ACC112 (cell line): Measurements from ENCODE around the gene IPO11.
"Not testable (repeated sequence)": the region's sequence is repeated elsewhere in the genome, so short reads cannot be mapped to it uniquely, and the experiment has no call there.

ENCODE experiments used
- H2AFZ ChIP-seq: fragments of 200-600 bp; sonication (generic); one replicate; pipeline ENCODE4 v1.6.0; 2017; ENCODE audit warnings: antibody characterized with exemption, low read length; ENCODE audit not compliant: unreplicated experiment
- H3K27ac ChIP-seq: fragments of 200-600 bp; sonication (generic); 2 replicates; pipeline ENCODE4 v1.5.1; 2014; ENCODE audit warnings: low read depth, mild to moderate bottlenecking, antibody characterized with exemption, low read length, moderate library complexity
- H3K27me3 ChIP-seq: fragments of 200-600 bp; sonication (generic); 2 replicates; pipeline ENCODE4 v1.6.1; 2014; ENCODE audit warnings: mild to moderate bottlenecking, antibody characterized with exemption, low read length, moderate library complexity, mixed read lengths; ENCODE audit not compliant: insufficient read depth
- H3K36me3 ChIP-seq: fragments of 200-600 bp; sonication (generic); 2 replicates; pipeline ENCODE4 v1.6.1; 2016; ENCODE audit warnings: mild to moderate bottlenecking, antibody characterized with exemption, low read length, moderate library complexity, mixed read lengths; ENCODE audit not compliant: insufficient read depth
- H3K4me1 ChIP-seq: fragments of 200-600 bp; sonication (generic); one replicate; pipeline ENCODE4 v1.6.1; 2016; ENCODE audit warnings: low read length, mixed read lengths; ENCODE audit not compliant: insufficient read depth, unreplicated experiment, control insufficient read depth
- H3K4me3 ChIP-seq: fragments of 200-600 bp; sonication (generic); 2 replicates; pipeline ENCODE4 v1.5.1; 2014; ENCODE audit warnings: mild to moderate bottlenecking, low read depth, low read length
- H3K79me2 ChIP-seq: fragments of 200-600 bp; sonication (generic); one replicate; pipeline ENCODE4 v1.6.0; 2016; ENCODE audit warnings: low read length; ENCODE audit not compliant: control insufficient read depth, unreplicated experiment, insufficient read depth

Gene IPO11

DNA sequence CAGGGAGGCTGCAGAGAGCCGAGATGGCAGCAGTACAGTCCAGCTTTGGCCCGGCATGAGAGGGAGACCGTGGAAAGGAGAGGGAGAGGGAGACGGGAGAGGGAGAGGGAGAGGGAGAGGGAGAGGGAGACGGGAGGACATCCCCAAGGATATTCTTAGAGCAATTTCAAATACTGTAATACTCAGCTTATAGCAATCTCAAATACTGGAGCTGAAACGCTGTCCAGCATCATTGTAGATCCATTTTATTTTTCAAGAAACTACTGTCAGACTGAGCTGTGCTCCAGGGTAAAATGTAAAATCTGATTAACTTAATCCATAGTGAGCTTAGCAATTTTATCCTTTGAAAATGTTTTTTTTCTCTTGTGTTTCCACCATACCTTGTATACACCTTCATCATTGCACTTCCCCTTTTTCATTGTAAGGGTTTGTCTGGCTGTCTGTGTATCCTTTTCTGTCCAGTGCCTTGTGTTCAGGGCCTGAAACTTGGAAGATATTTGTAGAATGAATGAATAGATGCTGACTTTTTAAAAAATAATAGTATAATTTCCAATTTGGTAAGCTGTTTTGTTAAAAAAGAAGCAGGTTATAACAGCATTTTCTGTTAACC lies 102.1 kb downstream of the IPO11 start:
- H2AFZ ChIP-seq: no peak overlapping the region
- no peaks in the 10 kb centered on the region for H3K4me1 ChIP-seq
- no peak overlapping the region for H3K4me3 ChIP-seq
- H3K27me3 ChIP-seq: no peaks in the 10 kb centered on the region
- H3K79me2 ChIP-seq: no peaks in the 10 kb centered on the region
- no peak overlapping the region for H3K27ac ChIP-seq
- no peaks in the 10 kb centered on the region; the same call in 1 of the 2 replicates for H3K36me3 ChIP-seq

DNA sequence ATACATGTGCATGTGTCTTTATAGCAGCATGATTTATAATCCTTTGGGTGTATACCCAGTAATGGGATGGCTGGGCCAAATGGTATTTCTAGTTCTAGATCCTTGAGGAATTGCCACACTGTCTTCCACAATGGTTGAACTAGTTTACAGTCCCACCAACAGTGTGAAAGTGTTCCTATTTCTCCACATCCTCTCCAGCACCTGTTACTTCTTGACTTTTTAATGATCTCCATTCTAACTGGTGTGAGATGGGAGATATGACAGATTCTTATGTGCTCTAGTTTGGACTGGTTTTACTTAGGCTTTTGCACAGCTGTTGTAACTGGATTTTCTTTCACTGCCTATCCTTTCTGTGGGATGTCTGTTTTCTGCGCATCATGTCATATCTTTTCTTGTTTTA lies 108.2 kb downstream of the IPO11 start:
- H2AFZ ChIP-seq, H3K79me2 ChIP-seq, H3K4me3 ChIP-seq, H3K4me1 ChIP-seq, H3K36me3 ChIP-seq, H3K27me3 ChIP-seq, H3K27ac ChIP-seq: not testable (repeated sequence)

DNA sequence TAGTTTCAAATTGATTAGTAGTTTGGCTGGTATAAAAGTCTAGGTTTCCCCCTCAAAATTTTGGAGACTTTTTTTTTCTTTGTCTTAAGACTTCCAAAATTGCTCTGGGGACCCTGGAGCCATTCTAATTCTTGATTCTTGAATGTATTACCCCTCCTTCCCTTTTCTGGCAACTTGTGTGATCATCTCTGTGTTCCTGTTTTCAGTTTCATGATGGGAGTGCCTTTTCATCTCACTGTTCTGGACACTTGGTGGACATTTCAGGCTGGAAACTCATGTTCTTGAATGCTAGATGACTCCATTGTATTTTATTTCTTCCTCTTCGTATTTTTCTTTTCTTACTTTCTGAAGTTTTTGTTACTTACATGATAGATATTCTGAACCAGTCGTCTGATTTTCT lies 108.8 kb downstream of the IPO11 start:
- H3K36me3 ChIP-seq: no peaks in the 10 kb centered on the region
- H3K27me3 ChIP-seq: no peaks in the 10 kb centered on the region
- no peaks in the 10 kb centered on the region for H3K4me1 ChIP-seq
- H2AFZ ChIP-seq: no peak overlapping the region
- no peak overlapping the region for H3K27ac ChIP-seq
- H3K4me3 ChIP-seq: no peak overlapping the region
- no peaks in the 10 kb centered on the region for H3K79me2 ChIP-seq

DNA sequence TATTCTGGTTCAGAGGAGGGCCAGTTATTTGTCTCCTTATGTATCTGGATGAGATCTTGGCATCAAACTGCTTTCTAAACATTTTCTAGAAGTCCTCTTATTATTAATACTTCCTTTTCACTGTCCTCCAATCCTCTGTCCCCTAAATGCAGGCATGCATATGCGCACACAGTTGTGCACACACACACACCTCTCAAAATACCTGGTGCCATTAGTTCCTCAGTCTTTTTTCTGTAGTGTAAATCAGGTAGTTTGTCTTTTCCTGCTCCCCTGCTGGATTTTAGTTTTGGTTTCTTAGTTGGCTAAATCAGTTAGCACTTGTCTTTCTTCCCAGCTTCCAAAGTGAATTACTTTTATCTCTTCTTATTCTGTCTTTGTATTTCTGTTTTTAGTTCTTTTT lies 110.2 kb downstream of the IPO11 start:
- Histone ChIP-seq H3K79me2 (no peaks in the 10 kb centered on the region), H2AFZ (no peak overlapping the region), H3K27ac (no peak overlapping the region), H3K27me3 (no peaks in the 10 kb centered on the region), H3K4me3 (no peak overlapping the region), H3K4me1 (no peaks in the 10 kb centered on the region), H3K36me3 (no peaks in the 10 kb centered on the region)

GRCh38 chr5:62533597-62533996 lies 121.0 kb downstream of the IPO11 start:
- Histone ChIP-seq H3K27ac (no peak overlapping the region), H2AFZ (no peak overlapping the region), H3K4me3 (no peak overlapping the region), H3K27me3 (no peaks in the 10 kb centered on the region), H3K79me2 (no peaks in the 10 kb centered on the region), H3K4me1 (no peaks in the 10 kb centered on the region), H3K36me3 (peaks cover 9% of the 10 kb centered on the region)

DNA sequence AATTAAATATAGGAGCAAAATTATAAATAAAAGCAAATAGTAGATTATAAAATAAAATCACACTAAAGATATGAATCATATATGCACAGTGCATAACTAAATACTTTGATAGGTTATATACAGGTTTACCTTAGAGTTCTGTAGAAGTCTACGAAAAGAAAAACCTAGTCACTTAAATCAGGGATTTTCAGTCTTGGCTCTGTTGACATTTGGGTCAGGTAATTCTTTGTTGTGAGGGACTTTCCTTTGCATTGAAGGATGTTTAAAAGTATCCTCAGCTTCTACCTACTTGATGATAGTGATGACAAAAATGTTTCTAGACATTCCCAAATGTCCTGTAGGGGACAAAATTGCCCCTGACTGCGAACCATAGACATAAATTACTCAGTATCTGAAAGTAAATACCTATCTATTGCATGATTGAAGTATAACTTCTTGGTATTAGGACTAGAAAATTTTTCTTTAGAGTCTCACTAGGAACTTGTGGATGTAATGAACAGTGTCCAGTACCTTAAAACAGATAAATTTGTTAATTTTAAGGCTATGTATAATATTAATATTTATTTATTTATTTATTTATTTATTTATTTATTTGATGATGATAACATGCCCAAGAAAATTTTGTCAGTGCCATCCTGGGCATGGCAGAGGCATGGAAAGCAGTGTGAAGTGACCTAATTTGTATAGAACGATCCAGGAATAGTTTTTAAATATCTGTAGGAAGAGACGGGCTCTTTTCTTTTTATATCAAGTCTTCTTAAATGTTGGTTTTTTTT lies 122.1 kb downstream of the IPO11 start:
- H3K27ac ChIP-seq: no peak overlapping the region
- no peak overlapping the region for H3K4me3 ChIP-seq
- no peaks in the 10 kb centered on the region for H3K4me1 ChIP-seq
- no peaks in the 10 kb centered on the region for H3K27me3 ChIP-seq
- H3K36me3 ChIP-seq: peaks cover 8% of the 10 kb centered on the region
- no peaks in the 10 kb centered on the region for H3K79me2 ChIP-seq
- no peak overlapping the region for H2AFZ ChIP-seq

DNA sequence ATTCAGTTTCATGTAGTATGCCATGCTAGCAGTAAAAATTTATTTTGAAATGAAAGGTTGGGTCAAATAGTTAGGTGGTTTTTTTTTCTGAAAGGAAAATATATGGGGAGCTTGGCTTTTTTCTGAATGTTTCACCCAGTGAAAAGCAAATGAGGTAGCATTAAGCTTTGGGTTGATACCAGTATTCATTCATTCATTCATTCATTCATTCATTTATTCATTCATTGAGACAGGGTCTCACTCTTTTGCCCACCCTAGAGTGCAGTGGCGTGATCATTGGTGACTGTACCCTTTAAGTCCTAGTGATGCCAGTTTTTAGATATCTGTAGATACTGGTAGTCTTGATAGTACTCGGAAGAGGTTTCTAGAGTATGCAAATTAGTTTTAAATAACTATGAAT lies 123.7 kb downstream of the IPO11 start:
- Histone ChIP-seq H3K79me2 (no peaks in the 10 kb centered on the region), H3K27me3 (no peaks in the 10 kb centered on the region), H2AFZ (no peak overlapping the region), H3K36me3 (peaks cover 5% of the 10 kb centered on the region), H3K27ac (no peak overlapping the region), H3K4me3 (no peak overlapping the region), H3K4me1 (no peaks in the 10 kb centered on the region)

- no peaks in the 10 kb centered on the region for H3K27me3 ChIP-seq
- H3K27ac ChIP-seq: no peak overlapping the region
- peaks cover 5% of the 10 kb centered on the region for H3K36me3 ChIP-seq
- H3K4me3 ChIP-seq: no peak overlapping the region
- no peaks in the 10 kb centered on the region for H3K4me1 ChIP-seq
- H2AFZ ChIP-seq: no peak overlapping the region
- H3K79me2 ChIP-seq: no peaks in the 10 kb centered on the region
Measured at GRCh38 chr5:62536783-62537182, 124.2 kb downstream of the IPO11 start.

- no peaks in the 10 kb centered on the region for H3K27me3 ChIP-seq
- no peak overlapping the region for H2AFZ ChIP-seq
- no peaks in the 10 kb centered on the region for H3K79me2 ChIP-seq
- peaks cover 13% of the 10 kb centered on the region for H3K36me3 ChIP-seq
- no peak overlapping the region for H3K4me3 ChIP-seq
- H3K4me1 ChIP-seq: no peaks in the 10 kb centered on the region
- peak overlapping the region; percentile 78 for H3K27ac ChIP-seq
Measured at GRCh38 chr5:62538017-62538942, 125.7 kb downstream of the IPO11 start.

GRCh38 chr5:62542720-62543119 lies 130.2 kb downstream of the IPO11 start:
- Histone ChIP-seq H3K27ac (no peak overlapping the region), H2AFZ (no peak overlapping the region), H3K79me2 (no peaks in the 10 kb centered on the region), H3K4me3 (no peak overlapping the region), H3K36me3 (peaks cover 13% of the 10 kb centered on the region), H3K27me3 (no peaks in the 10 kb centered on the region), H3K4me1 (no peaks in the 10 kb centered on the region)
